ENCODE results near the gene ANKRD33. TPM values are rescaled to one million over a fixed set of nuclear protein-coding genes. Genes with fewer than 3 reads are reported as not detected.

Gene ANKRD33
- total and polyA plus RNA-seq, 2 of the 8 experiments (the other 6 are each of a cell fraction or from before 2014, with no cell fraction given) = 0.41 to 0.53 TPM

DNA sequence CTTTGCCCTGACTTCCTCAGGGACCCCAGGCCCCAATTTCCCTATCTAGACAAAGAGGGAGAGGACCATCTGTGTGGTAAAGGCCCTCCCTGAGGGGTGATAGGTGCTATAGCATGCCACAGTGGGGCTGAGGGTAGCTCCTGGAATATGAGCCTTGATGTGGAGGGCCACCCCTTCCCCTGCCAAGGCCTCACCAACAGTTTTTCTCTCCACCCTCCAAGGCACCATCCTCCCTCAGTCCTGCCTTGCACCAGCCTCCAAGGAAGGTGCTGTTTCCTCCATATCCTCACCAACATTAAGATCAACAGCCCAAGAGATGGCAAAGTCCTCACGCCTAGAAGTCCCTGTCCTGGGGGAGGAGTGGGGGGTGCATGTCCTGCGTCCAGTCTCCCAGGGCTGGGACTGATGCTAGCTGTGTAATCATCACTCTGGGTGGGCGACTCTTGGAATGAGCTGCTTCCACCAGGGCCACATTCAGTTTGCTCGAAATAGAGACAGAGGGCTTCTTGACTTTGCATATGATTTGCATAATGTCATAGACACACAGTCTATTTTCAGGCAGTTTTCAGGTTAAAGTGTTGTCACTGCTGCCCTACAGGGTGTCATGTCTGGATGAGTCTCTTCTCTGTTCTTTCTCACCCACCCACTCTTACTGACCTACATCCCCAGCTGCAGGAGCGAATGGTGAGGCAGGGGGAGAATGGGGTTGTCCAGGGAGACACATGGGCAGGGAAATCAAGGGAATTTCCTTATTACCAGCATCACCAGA lies 36.8 kb downstream of the ANKRD33 start (continued):
- TF ChIP-seq CTBP2 (IDR thresholded peaks at IDR 0.05; ENCODE audit: borderline replicate concordance, insufficient read depth, insufficient read length, low read length) (no peak), YY1 (IDR thresholded peaks at IDR 0.05; ENCODE audit: low read depth, low read length) (no peak), SIRT6 (IDR thresholded peaks at IDR 0.05; ENCODE audit: low read length) (no peak), GTF2F1 (IDR thresholded peaks at IDR 0.05; ENCODE audit: borderline replicate concordance, low read depth, low read length) (no peak)

All from H1 (cell line).